Neural cell (in vitro differentiated cells): ENCODE measurements around the gene SARNP. TPM values are rescaled to one million over a fixed set of nuclear protein-coding genes. Genes with fewer than 3 reads are reported as not detected.

Source experiments
- H2AFZ ChIP-seq: fragments of 200-600, 300-800 bp; sonication (generic), shearing (Covaris generic); 2 replicates; pipeline ENCODE4 v1.6.0; 2014; ENCODE audit warnings: low read depth, mild to moderate bottlenecking, antibody characterized with exemption, low read length, moderate library complexity
- H3F3A ChIP-seq: fragments of 200-600 bp; shearing (Covaris generic); 2 replicates; pipeline ENCODE4 v1.6.1; 2016; ENCODE audit warnings: mild to moderate bottlenecking, moderate library complexity, mixed read lengths, antibody characterized with exemption, low read length; ENCODE audit not compliant: insufficient read depth, poor library complexity, severe bottlenecking
- H3K27ac ChIP-seq: fragments of 200-600, 300-800 bp; sonication (generic), shearing (Covaris generic); 2 replicates; pipeline ENCODE4 v1.5.1; 2014; ENCODE audit warnings: mild to moderate bottlenecking, low read length, moderate library complexity
- H3K27me3 ChIP-seq: fragments of 300-800, 200-600 bp; sonication (generic), shearing (Covaris generic); 2 replicates; pipeline ENCODE4 v1.6.0; 2014; ENCODE audit warnings: mild to moderate bottlenecking, low read depth, low read length, moderate library complexity; ENCODE audit not compliant: insufficient read depth
- H3K36me3 ChIP-seq: fragments of 300-800, 200-600 bp; sonication (generic), shearing (Covaris generic); 2 replicates; pipeline ENCODE4 v1.5.1; 2014; ENCODE audit warnings: mild to moderate bottlenecking, antibody characterized with exemption, low read length, moderate library complexity; ENCODE audit not compliant: insufficient read depth
- H3K4me2 ChIP-seq: fragments of 300-800, 200-600 bp; sonication (generic), shearing (Covaris generic); 2 replicates; pipeline ENCODE4 v1.6.0; 2014; ENCODE audit warnings: mild to moderate bottlenecking, low read length
- H3K4me3 ChIP-seq: fragments of 300-800, 200-600 bp; sonication (generic), shearing (Covaris generic); 2 replicates; pipeline ENCODE4 v1.5.1; 2014; ENCODE audit warnings: mild to moderate bottlenecking, low read length, moderate library complexity
- H3K79me2 ChIP-seq: fragments of 200-600 bp; shearing (Covaris generic); replicated peaks from 2 replicates; pipeline ENCODE4 v1.6.0; 2014; ENCODE audit warnings: mild to moderate bottlenecking, low read length, moderate library complexity; ENCODE audit not compliant: insufficient read depth
- H3K9ac ChIP-seq: fragments of 300-800, 200-600 bp; sonication (generic), shearing (Covaris generic); 2 replicates; pipeline ENCODE4 v1.6.1; 2016; ENCODE audit warnings: mild to moderate bottlenecking, low read length, mixed read lengths
- H3K9me2 ChIP-seq: fragments of 200-600 bp; shearing (Covaris generic); 2 replicates; pipeline ENCODE4 v1.6.1; 2016; ENCODE audit warnings: mild to moderate bottlenecking, low read length, mixed read lengths; ENCODE audit not compliant: insufficient read depth
- H3K9me3 ChIP-seq: fragments of 200-600, 300-800 bp; sonication (generic), shearing (Covaris generic); 2 replicates; pipeline ENCODE4 v1.6.1; 2016; ENCODE audit warnings: mild to moderate bottlenecking, mixed run types, low read length, moderate library complexity, mixed read lengths
- H4K20me1 ChIP-seq: fragments of 200-600 bp; shearing (Covaris generic); 2 replicates; pipeline ENCODE4 v1.6.1; 2016; ENCODE audit warnings: mild to moderate bottlenecking, mixed run types; ENCODE audit not compliant: insufficient read depth
- EP300 ChIP-seq: fragments of 450-650 bp; conservative IDR thresholded peaks from 2 replicates; pipeline ENCODE4 v1.6.1; 2014; ENCODE audit warnings: antibody characterized with exemption, mild to moderate bottlenecking, moderate library complexity; ENCODE audit not compliant: poor library complexity, severe bottlenecking
- EZH2 ChIP-seq: fragments of 200-600, 300-800 bp; shearing (Covaris generic), sonication (generic); IDR thresholded peaks from 2 replicates; pipeline ENCODE4 v1.6.1; 2014; ENCODE audit warnings: antibody characterized with exemption, low read length, borderline replicate concordance, mild to moderate bottlenecking; ENCODE audit not compliant: insufficient read depth, poor library complexity, severe bottlenecking
- MXI1 ChIP-seq: fragments of 450-650 bp; conservative IDR thresholded peaks from 2 replicates; pipeline ENCODE4 v1.6.1; 2014; ENCODE audit warnings: antibody characterized with exemption, mild to moderate bottlenecking; ENCODE audit not compliant: poor library complexity, severe bottlenecking
- POLR2AphosphoS5 ChIP-seq: IDR thresholded peaks from 2 replicates; pipeline ENCODE4 v1.6.1; 2012
- RAD21 ChIP-seq: fragments of 450-650 bp; conservative IDR thresholded peaks from 2 replicates; pipeline ENCODE4 v1.6.1; 2014; ENCODE audit warnings: antibody characterized with exemption, mild to moderate bottlenecking, moderate library complexity
- SMC3 ChIP-seq: fragments of 450-650 bp; conservative IDR thresholded peaks from 2 replicates; pipeline ENCODE4 v1.6.1; 2014; ENCODE audit warnings: antibody characterized with exemption, mild to moderate bottlenecking, moderate library complexity; ENCODE audit not compliant: poor library complexity
- TAF1 ChIP-seq: IDR thresholded peaks from 2 replicates; pipeline ENCODE4 v1.6.1; 2012; ENCODE audit warnings: low read depth
- polyA plus RNA-seq: library from polyadenylated mRNA; depleted of rRNA; stranded (reverse); fragments of >200 nt; gene quantifications from 2 replicates; pipeline ENCODE4 v1.2.3, GENCODE V29; 2014
- TF ChIP-seq, protein P1 (sequence below): fragments of 450-650 bp; IDR thresholded peaks from 2 replicates; pipeline ENCODE4 v1.5.1; 2014; ENCODE audit warnings: antibody characterized with exemption, mild to moderate bottlenecking, moderate library complexity; ENCODE audit not compliant: poor library complexity, severe bottlenecking
- TF ChIP-seq, protein P2 (sequence below): IDR thresholded peaks from 2 replicates; pipeline ENCODE4 v1.6.1; 2012; ENCODE audit warnings: borderline replicate concordance

SARNP gene
- polyA plus RNA-seq, 1 donor from 2014 or later: 332 TPM

DNA sequence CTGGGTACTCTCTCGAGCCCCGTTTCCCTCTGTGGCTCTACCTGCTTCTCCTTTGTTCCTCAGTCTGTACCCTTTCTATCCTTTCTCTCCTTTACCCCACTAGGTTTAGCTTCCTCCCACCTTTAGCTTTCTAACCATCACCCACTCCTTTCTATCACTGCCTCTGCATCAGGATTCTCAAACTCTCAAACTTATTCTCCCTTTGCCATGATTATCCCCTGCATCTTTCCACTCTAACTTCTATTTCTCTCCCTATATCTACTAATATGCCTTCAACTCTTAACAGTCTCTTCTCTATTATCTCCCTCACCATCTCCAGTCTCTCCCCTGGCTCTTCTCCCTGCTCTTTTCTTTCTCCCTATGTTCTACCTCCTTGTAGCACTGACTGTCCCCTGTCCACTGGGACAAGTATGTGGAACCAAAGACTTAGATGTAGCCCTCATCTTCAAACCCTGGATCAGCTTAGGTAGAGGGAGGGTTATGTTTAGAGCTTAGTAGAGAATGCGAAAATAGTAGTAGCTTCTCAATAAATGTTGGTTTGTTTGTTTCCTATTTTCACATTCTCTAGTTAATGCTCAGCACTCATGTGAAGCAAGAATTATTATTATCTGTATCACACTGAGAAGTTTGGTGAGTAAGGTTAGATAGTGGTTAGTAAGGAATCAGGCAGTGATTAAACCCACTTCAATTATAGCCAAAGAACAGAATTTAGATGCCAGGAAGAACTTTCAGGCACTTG lies 71.2 kb downstream of the SARNP start:
- Histone ChIP-seq H3K9ac (peak overlapping the region; percentile 77), H3K27me3 (no peaks in the 10 kb centered on the region), H3K4me2 (peak overlapping the region; percentile 46), H3F3A (peaks cover 14% of the 10 kb centered on the region), H3K9me2 (no peaks in the 10 kb centered on the region), H2AFZ (no peak overlapping the region), H3K4me3 (peak overlapping the region; percentile 97), H4K20me1 (peaks cover 2% of the 10 kb centered on the region), H3K27ac (peak overlapping the region; percentile 72), H3K79me2 (peaks cover 50% of the 10 kb centered on the region), H3K9me3 (no peaks in the 10 kb centered on the region), H3K36me3 (peaks cover 4% of the 10 kb centered on the region)
- TF ChIP-seq MXI1: no peak
- no peak for TF ChIP-seq EP300
- no peak for TF ChIP-seq RAD21
- no peak for TF ChIP-seq SMC3
- TF ChIP-seq POLR2AphosphoS5: no peak
- TF ChIP-seq, protein P1, sequence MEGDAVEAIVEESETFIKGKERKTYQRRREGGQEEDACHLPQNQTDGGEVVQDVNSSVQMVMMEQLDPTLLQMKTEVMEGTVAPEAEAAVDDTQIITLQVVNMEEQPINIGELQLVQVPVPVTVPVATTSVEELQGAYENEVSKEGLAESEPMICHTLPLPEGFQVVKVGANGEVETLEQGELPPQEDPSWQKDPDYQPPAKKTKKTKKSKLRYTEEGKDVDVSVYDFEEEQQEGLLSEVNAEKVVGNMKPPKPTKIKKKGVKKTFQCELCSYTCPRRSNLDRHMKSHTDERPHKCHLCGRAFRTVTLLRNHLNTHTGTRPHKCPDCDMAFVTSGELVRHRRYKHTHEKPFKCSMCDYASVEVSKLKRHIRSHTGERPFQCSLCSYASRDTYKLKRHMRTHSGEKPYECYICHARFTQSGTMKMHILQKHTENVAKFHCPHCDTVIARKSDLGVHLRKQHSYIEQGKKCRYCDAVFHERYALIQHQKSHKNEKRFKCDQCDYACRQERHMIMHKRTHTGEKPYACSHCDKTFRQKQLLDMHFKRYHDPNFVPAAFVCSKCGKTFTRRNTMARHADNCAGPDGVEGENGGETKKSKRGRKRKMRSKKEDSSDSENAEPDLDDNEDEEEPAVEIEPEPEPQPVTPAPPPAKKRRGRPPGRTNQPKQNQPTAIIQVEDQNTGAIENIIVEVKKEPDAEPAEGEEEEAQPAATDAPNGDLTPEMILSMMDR: no peak
- no peak for TF ChIP-seq EZH2
- TF ChIP-seq, protein P2, sequence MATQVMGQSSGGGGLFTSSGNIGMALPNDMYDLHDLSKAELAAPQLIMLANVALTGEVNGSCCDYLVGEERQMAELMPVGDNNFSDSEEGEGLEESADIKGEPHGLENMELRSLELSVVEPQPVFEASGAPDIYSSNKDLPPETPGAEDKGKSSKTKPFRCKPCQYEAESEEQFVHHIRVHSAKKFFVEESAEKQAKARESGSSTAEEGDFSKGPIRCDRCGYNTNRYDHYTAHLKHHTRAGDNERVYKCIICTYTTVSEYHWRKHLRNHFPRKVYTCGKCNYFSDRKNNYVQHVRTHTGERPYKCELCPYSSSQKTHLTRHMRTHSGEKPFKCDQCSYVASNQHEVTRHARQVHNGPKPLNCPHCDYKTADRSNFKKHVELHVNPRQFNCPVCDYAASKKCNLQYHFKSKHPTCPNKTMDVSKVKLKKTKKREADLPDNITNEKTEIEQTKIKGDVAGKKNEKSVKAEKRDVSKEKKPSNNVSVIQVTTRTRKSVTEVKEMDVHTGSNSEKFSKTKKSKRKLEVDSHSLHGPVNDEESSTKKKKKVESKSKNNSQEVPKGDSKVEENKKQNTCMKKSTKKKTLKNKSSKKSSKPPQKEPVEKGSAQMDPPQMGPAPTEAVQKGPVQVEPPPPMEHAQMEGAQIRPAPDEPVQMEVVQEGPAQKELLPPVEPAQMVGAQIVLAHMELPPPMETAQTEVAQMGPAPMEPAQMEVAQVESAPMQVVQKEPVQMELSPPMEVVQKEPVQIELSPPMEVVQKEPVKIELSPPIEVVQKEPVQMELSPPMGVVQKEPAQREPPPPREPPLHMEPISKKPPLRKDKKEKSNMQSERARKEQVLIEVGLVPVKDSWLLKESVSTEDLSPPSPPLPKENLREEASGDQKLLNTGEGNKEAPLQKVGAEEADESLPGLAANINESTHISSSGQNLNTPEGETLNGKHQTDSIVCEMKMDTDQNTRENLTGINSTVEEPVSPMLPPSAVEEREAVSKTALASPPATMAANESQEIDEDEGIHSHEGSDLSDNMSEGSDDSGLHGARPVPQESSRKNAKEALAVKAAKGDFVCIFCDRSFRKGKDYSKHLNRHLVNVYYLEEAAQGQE: no peak
- no peak for TF ChIP-seq TAF1

DNA sequence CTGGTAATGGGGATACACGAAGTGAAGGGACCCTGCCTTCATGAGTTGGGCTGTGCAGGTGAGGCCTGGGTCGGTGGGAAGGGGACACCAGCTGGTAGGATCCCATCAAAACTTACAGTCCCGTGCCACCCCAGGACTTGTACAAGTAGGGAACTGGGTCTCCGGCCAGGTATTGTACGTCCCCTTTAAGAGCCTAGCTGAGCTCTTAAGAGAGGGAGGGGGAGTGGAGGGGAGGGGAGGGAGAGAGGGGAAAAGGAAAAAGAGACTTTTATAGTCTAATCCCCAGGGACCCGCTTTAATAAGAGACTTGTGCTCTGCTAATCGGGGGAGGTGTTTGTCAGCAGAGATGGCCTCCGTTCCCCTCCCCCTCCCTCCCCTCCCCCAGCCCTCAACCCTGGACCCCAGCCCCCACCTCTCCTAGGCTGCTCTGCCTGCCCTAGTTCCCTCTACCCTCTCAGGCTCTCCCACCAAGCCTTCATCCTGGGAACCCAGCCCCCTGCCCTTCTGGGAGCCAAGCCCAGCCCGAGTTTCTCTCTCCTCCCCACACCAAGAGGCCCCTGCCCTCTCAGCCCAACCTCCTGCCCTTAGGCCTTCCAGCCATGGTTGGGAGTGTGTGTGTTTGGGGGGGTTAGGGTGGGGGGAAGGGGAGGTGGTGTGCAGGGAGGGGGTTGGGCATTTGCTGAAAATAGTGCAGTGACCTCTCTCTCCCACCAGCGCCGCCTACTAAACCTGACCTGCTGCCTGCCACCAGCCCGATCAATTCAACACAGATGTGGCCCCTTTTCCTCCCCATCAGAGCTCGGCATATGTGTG lies 72.0 kb downstream of the SARNP start:
- TF ChIP-seq, protein P2: no peak
- no peak for TF ChIP-seq POLR2AphosphoS5
- TF ChIP-seq SMC3: no peak
- TF ChIP-seq MXI1: no peak
- no peak for TF ChIP-seq EP300
- TF ChIP-seq, protein P1: no peak
- TF ChIP-seq EZH2: no peak
- TF ChIP-seq RAD21: no peak
- TF ChIP-seq TAF1: no peak
- H3K4me3 ChIP-seq: peak overlapping the region; percentile 97
- H3K79me2 ChIP-seq: peaks cover 50% of the 10 kb centered on the region
- H3K9me2 ChIP-seq: no peaks in the 10 kb centered on the region
- H3K27me3 ChIP-seq: no peaks in the 10 kb centered on the region
- no peaks in the 10 kb centered on the region for H3K36me3 ChIP-seq
- H3K9ac ChIP-seq: peak overlapping the region; percentile 77
- peak overlapping the region; percentile 72 for H3K27ac ChIP-seq
- H4K20me1 ChIP-seq: peaks cover 2% of the 10 kb centered on the region
- no peak overlapping the region for H2AFZ ChIP-seq
- H3K9me3 ChIP-seq: no peaks in the 10 kb centered on the region
- peak overlapping the region; percentile 94 for H3K4me2 ChIP-seq
- H3F3A ChIP-seq: peaks cover 14% of the 10 kb centered on the region
